GM13977 (cell line): ENCODE measurements around the gene VCL.

Source experiments
- DNase-seq: peaks from one replicate; pipeline ENCODE4 v3.0.0; 2012; ENCODE audit warnings: low spot score
- CTCF ChIP-seq: IDR thresholded peaks from 2 replicates; pipeline ENCODE4 v1.5.1; 2012; ENCODE audit warnings: mild to moderate bottlenecking, control low read depth; ENCODE audit not compliant: insufficient read depth; ENCODE audit errors: extremely low read depth, missing control alignments
- in situ Hi-C: fragments of 300-500 bp; cut with MboI; formaldehyde crosslinking; loops from one replicate; pipeline ENCODE4 v1.12.0; 2022; ENCODE audit warnings: low sequenced_read_pairs, low pct_unique_long_range_greater_than_20kb, mixed read lengths, inconsistent platforms; ENCODE audit not compliant: unreplicated experiment

The VCL gene

DNA sequence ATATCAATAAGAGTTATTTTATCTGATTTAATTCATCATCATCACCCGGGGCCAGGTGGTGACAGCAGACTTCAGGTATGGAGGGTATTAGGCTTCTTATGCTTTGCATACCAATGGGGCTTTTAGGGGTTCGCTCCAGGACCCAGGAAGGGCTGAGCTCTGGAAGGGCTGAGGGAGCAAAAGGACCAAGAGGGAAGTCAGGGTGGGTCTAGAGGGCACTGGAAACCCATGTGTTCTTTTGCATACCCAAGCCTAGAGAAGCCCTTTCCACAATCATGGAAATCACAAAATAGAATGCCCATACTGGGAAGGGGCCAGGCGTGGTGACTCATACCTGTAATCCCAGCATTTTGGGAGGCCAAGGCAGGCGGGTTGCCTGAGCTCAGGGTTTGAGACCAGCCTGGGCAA, 30.9 kb upstream of the VCL start:
- DNase-seq = no peak
- TF ChIP-seq CTCF = no peak
- in situ Hi-C loops = no loop called here

DNA sequence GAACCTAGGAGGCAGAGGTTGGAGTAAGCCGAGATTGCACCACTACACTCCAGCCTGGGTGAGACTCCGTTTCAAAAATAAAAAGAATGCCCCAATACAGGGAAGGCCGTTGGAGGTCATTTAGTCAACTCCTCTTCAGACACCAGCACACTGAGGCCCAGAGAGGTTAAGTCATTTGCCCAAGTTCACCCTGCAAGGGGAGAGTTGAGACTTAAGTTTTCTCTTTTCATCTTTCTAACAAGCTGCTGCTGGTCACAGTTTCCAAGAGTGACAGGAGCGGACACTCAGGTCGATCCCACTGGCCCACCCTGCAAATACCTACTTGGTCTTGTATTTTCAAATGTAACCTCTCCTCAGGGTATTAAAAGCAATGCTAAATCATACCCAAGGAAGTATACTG, 30.4 kb upstream of the VCL start:
- no peak for TF ChIP-seq CTCF
- no peak for DNase-seq
- in situ Hi-C loops = no loop called here

DNA sequence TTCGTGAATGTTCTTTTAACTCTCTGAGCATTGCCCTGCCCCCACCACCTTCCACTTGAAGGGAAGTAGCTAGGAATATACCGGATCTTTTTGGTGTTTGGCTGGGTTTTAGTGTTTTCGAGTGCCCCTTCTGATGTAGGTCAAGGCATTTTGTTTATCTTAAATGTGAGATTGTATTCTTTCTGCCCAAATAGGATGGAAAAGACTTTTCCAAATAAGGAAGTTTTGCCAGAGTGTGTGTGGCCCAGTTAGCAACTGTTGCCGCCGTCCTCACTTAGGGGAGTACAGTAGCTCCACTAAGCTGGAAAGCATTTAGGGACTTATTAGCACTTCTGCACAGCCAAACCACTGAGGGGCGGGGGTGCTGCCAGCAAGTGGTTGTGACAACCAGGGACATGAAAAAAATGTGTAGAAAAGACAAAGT, 29.8 kb upstream of the VCL start:
- in situ Hi-C loops = no loop called here
- no peak for DNase-seq
- no peak for TF ChIP-seq CTCF

DNA sequence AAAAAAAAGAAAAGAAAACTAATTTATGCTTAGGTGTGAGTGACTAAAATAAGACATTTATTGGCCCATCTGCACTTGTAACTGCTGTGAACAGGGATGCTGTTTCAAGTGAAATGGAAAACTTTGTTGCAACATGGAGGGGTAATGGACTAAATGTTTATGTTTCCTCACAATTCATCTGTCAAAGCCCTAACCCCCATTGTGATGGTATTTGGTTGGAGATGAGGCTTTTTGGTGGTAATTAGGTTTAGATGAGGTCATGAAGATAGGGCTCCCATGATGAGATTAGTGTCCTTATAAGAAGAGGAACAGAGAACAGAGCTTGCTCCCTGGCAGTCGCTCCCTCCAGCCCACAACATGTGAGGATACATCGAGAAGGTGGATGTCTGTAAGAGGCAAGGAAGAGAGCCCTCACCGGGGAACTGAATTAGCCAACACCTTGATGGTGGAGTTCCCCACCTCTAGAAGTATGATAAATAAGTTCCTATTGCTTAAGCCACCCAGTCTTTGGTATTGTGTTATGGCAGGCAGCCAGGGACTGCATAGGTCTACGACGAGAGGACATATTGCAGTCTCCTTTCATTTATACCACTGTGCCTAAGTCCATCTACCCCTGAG, 28.6 kb upstream of the VCL start:
- no peak for DNase-seq
- TF ChIP-seq CTCF = no peak
- in situ Hi-C loops = no loop called here

DNA sequence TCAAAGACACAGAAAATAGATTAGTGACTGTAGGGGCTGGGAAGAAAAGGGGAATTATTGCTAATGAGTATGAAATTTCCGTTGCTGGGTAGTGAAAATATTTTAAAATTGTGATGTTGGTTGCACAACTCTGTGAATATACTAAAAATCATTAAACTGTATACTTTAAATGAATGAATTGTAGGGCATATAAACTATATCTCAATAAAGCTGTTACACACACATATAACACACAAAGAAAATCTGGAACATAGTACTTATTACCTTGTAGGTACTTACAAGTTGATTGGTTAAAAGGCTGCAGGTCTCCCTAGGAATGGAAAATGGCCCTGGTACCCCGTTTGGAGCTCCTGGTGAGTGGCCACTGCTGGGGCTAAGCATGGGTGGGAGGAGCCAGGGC, 27.1 kb upstream of the VCL start:
- no peak for TF ChIP-seq CTCF

DNA sequence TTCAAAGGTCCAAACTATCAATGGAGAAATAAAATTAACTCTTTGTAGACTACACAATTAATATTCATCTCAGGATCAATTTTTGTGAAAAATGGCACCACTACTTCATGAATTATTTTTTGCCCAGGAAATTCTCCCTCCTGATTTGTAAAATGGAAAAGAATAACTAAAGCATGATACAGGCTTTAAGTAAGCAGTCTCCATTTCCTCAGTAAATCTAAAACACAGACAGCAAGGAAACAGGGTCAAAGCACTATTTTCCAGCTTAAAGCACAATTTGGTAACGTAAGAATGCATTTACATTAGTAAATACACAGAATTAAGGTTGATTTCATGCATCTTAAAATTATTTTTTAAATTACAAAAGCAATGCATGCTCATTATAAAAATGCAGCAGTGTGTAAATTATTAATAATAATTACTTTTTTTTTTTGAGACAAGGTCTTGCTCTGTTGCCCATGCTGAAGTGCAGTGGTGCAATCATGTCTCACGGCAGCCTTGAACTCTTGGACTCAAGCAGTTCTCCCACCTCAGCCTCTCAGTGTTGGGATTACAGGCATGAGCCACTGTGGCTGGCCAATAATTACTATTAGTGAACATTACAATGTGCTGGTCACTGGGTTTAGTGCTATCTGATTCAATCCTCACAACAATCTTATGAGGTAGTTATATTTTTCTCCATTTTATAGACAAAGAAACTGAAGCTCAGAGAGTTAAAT, 26.1 kb upstream of the VCL start:
- in situ Hi-C loops = no loop called here
- TF ChIP-seq CTCF = no peak
- no peak for DNase-seq

More for the DNA sequence above, 27.1 kb upstream of the VCL start:
- in situ Hi-C loops = no loop called here
- DNase-seq = no peak
